Pancreas (tissue), 10 donors: ENCODE data around the gene TPCN2. TPM values are rescaled to one million over a fixed set of nuclear protein-coding genes. Genes with fewer than 3 reads are reported as not detected.

ENCODE experiments used
- ATAC-seq, 4 donors: fragments of 200-7000 bp; cut with Tn5 transposase; one replicate each; pipeline versions ENCODE4 v1.8.0 to v1.9.1; 2020; ENCODE audit warnings: mild to moderate bottlenecking in 4 of 4, moderate library complexity in 4 of 4
- DNase-seq, 6 donors: peaks; one replicate each; pipeline ENCODE4 v3.0.0-alpha.2; 2020
- FAIRE-seq: peaks from 2 replicates; lab custom pipeline; 2012; peaks lifted over from hg19 to GRCh38; lab: Jason Lieb, UNC
- H3K27ac ChIP-seq, 4 donors: fragments of 200-600 bp; sonication (generic); 1 replicate in 3 of 4; 2 replicates in 1 of 4; pipeline versions ENCODE4 v1.5.0 to v1.8.0; 2020
- H3K27me3 ChIP-seq, 4 donors: fragments of 200-600 bp; one replicate each; pipeline ENCODE4 v1.8.0; 2021
- H3K36me3 ChIP-seq, 3 donors: fragments of 200-600 bp; sonication (generic) in 1 of 3; one replicate each; pipeline versions ENCODE4 v1.5.0 to v1.8.0; 2020 to 2021
- H3K4me1 ChIP-seq, 3 donors: fragments of 200-600 bp; one replicate each; pipeline ENCODE4 v1.8.0; 2021
- H3K4me3 ChIP-seq, 4 donors: fragments of 200-600 bp; sonication (generic) in 2 of 4; one replicate each; pipeline versions ENCODE4 v1.5.0 to v1.8.0; 2020 to 2021
- H3K9me3 ChIP-seq, 4 donors: fragments of 200-600 bp; one replicate each; pipeline ENCODE4 v1.8.0; 2021
- WGBS, 2 donors: extraction: QIAGEN DNeasy Blood & Tissue Kit; methylation state at CpG; one replicate each; pipeline ENCODE4 v1.1.7; 2013; 5-methylcytosine and 5-hydroxymethylcytosine counted together
- intact Hi-C, 3 donors: fragments of 100-400 bp; cut with DNase I; formaldehyde crosslinking; loops; one replicate each; pipeline versions ENCODE4 v1.11.1 to v1.14.2; 2022
- polyA plus RNA-seq, 2 donors: library from polyadenylated mRNA; stranded (reverse); fragments of 200-250 nt; gene quantifications; one replicate each; pipeline ENCODE4 v1.2.3, GENCODE V29; 2013
- total RNA-seq, 6 donors: library from RNA; stranded (reverse); fragmentation: NEBNext Ultra II Directional in 4 of 6; extraction: Animal tissue kit (Norgen Biotek cat#: 25700) in 4 of 6; gene quantifications; one replicate each; pipeline versions ENCODE4 v1.2.1 to v1.2.4, GENCODE V29; 2021 to 2023
- TF ChIP-seq, protein P1 (sequence below), 4 donors: fragments of 200-600 bp; sonication (generic) in 3 of 4; IDR thresholded peaks; one replicate each; pipeline versions ENCODE4 v1.5.0 to v1.8.0; 2021; ENCODE audit warnings: antibody characterized with exemption in 4 of 4
- donor health status: healthy with polysubstance abuse.
- donor health status: DM: no; HTN: no; CAD: no; lungs with moderate emphysema.
- donor health status: DM: no; HTN: no; CAD: no.
- donor health status: control.
- donor health status: control.
- donor health status: Bipolar disorder and iron deficiency.
- donor health status: DM: yes; HTN: yes; CAD: no.
- donor health status: DM: no; HTN: no; CAD: no.
- donor health status: DM: no; HTN: no; CAD: no.
- donor health status: DM: yes; HTN: yes; CAD: no.

Gene TPCN2
- total and polyA plus RNA-seq, 8 donors, result 5.6 to 13.5 (median 9.9) TPM

GRCh38 chr11:69165775-69166174 is 117.0 kb downstream of the TPCN2 start:
- WGBS, 2 donors, result 64 to 71% methylated on average over 2 of the region's 2 CpGs
- no peaks in the 10 kb centered on the region for H3K9me3 ChIP-seq
- H3K36me3 ChIP-seq, result no peaks in the 10 kb centered on the region
- no peak overlapping the region for H3K4me3 ChIP-seq
- H3K27me3 ChIP-seq, result no peaks in the 10 kb centered on the region
- intact Hi-C loops, result no loop called here
- TF ChIP-seq, protein P1, sequence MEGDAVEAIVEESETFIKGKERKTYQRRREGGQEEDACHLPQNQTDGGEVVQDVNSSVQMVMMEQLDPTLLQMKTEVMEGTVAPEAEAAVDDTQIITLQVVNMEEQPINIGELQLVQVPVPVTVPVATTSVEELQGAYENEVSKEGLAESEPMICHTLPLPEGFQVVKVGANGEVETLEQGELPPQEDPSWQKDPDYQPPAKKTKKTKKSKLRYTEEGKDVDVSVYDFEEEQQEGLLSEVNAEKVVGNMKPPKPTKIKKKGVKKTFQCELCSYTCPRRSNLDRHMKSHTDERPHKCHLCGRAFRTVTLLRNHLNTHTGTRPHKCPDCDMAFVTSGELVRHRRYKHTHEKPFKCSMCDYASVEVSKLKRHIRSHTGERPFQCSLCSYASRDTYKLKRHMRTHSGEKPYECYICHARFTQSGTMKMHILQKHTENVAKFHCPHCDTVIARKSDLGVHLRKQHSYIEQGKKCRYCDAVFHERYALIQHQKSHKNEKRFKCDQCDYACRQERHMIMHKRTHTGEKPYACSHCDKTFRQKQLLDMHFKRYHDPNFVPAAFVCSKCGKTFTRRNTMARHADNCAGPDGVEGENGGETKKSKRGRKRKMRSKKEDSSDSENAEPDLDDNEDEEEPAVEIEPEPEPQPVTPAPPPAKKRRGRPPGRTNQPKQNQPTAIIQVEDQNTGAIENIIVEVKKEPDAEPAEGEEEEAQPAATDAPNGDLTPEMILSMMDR (IDR thresholded peaks at IDR 0.05), result no peak
- no peak for DNase-seq
- H3K27ac ChIP-seq, result no peak overlapping the region
- ATAC-seq, result no peak
- no peak for FAIRE-seq
- H3K4me1 ChIP-seq, result peaks cover 0 to 5% (median 0%) of the 10 kb centered on the region in 3 donors

DNA sequence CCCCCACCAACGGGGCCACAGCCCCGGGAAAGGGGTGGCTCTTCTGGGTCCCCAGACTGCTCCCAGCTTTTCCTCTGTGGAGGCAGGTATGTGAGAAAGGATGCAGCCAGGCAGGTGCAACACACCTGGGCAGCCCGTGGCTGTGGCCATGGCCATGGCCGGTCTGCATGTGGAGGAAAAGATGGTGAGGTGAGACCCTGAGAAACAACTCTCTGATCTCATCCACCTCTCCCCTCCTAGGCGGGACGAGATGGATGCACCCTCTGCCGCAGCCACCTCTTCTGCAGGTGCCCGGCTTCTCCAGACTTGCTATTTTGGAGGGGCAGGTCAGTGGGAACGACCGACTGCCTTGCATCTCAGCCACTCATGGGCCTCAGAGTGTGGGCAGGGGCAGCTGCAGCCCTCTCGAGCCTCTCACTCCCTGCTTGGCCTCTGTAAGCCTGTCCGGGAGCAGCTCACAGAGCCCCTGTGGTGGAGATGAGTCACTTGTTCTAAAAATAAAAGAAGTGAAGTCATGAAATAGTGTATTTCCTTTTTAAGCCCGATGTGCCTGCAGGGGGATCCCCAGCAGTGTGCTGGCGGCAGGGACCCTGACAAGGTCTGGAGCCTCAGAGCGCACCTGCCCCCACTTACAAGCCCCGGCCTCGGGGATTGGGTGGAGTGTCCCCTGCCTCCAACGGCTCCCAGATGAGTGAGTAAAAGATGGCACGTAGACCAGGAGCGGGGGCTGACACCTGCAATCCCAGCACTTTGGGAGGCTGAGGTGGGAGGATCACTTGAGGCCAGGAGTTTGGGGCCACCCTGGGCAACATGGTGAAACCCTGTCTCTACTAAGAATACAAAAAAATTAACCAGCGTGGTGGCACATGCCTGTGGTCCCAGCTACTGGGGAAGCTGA is 117.7 kb downstream of the TPCN2 start:
- 62 to 71% methylated on average over 19 to 21 of the region's 21 CpGs for WGBS, 2 donors

DNA sequence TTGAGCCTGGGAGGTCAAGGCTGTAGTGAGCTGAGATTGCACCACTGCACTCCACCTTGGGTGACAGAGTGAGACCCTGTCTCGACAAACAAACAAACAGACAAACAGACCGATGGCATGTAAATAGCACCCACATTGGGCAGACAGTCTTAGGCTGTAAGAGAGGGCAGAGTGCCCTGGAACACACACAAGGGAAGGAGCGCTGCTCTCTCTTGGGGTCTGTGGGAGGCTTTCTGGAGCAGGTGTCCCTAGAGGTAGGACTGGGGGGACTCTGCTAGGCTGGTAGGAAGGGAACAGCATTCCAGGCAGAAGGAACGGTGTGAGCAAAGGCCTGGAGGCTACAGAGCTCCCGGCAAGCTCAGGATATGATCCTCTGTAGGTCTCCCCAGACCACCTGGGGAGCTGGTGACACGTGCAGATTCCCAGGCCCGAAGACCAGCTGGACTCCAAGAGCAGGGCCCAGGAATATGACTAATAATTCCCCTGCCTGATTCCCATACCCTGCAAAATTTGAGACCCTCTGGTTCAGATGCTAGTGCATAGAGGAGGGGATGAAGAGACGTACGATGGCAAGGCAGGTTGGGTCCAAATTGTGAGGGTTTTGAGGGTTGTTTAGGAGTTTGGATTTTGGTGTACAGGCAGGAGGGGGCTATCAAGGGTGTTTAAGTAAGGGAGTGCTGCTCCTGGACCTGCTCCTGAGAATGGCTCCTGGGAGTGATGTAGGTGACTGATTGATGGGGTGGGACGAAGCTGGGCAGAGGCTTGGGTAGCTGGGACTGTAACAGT is 118.6 kb downstream of the TPCN2 start:
- no peak for DNase-seq
- no peak overlapping the region for H3K27ac ChIP-seq
- no peak for ATAC-seq

More for the DNA sequence above, 117.7 kb downstream of the TPCN2 start:
- TF ChIP-seq, protein P1 (IDR thresholded peaks at IDR 0.05), result no peak
- Histone ChIP-seq H3K36me3 (no peaks in the 10 kb centered on the region), H3K4me1 (peaks cover 0 to 5% (median 0%) of the 10 kb centered on the region in 3 donors), H3K27ac (no peak overlapping the region), H3K4me3 (no peak overlapping the region), H3K27me3 (no peaks in the 10 kb centered on the region), H3K9me3 (no peaks in the 10 kb centered on the region)
- ATAC-seq (peak in 3 of 4 donors; percentile 38 to 95 (median 81)), DNase-seq (no peak), FAIRE-seq (no peak)
- intact Hi-C loops, result no loop called here

GRCh38 chr11:69167916-69168691 is 119.4 kb downstream of the TPCN2 start:
- WGBS, 2 donors, result 73 to 76% methylated on average over 9 of the region's 9 CpGs
- no peak for DNase-seq
- H3K27ac ChIP-seq, result no peak overlapping the region
- no peak overlapping the region for H3K4me3 ChIP-seq
- H3K36me3 ChIP-seq, result no peaks in the 10 kb centered on the region
- H3K9me3 ChIP-seq, result no peaks in the 10 kb centered on the region
- no peak for FAIRE-seq
- H3K4me1 ChIP-seq, result peaks cover 0 to 5% (median 0%) of the 10 kb centered on the region in 3 donors
- H3K27me3 ChIP-seq, result no peaks in the 10 kb centered on the region
- no peak for ATAC-seq
- intact Hi-C loops, result no loop called here
- TF ChIP-seq, protein P1 (IDR thresholded peaks at IDR 0.05), result no peak

More for the DNA sequence above, 118.6 kb downstream of the TPCN2 start:
- FAIRE-seq, result no peak
- intact Hi-C loops, result no loop called here
- Histone ChIP-seq H3K4me3 (no peak overlapping the region), H3K36me3 (no peaks in the 10 kb centered on the region), H3K4me1 (peaks cover 0 to 5% (median 0%) of the 10 kb centered on the region in 3 donors), H3K9me3 (no peaks in the 10 kb centered on the region), H3K27me3 (no peaks in the 10 kb centered on the region)
- 87 to 92% methylated on average over 10 of the region's 10 CpGs for WGBS, 2 donors
- TF ChIP-seq, protein P1 (IDR thresholded peaks at IDR 0.05), result no peak
